ENCODE data around the gene ZNF407.

DNA sequence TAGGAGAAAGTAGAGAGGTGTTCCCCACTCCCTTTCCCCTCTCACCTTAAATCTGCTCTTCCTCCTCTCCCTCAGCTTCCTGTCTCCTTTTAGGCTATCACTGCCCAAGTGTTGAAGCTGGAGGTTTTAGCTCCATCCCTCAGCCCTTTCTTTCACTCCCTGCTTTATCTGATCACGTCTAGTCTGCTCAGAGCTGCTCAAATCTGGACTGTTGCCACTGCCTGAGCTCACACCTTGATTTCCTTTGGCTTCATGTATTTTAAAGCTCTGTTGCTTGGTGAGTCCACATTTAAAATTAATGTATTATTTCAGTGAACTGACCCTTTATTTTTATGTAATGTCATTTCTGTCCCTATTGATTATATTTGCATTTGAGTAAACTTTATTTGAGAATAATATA lies 374.7 kb downstream of the ZNF407 start:
- TF ChIP-seq POLR2A (IDR thresholded peaks at IDR 0.05) = no peak
- TF ChIP-seq, protein P1, sequence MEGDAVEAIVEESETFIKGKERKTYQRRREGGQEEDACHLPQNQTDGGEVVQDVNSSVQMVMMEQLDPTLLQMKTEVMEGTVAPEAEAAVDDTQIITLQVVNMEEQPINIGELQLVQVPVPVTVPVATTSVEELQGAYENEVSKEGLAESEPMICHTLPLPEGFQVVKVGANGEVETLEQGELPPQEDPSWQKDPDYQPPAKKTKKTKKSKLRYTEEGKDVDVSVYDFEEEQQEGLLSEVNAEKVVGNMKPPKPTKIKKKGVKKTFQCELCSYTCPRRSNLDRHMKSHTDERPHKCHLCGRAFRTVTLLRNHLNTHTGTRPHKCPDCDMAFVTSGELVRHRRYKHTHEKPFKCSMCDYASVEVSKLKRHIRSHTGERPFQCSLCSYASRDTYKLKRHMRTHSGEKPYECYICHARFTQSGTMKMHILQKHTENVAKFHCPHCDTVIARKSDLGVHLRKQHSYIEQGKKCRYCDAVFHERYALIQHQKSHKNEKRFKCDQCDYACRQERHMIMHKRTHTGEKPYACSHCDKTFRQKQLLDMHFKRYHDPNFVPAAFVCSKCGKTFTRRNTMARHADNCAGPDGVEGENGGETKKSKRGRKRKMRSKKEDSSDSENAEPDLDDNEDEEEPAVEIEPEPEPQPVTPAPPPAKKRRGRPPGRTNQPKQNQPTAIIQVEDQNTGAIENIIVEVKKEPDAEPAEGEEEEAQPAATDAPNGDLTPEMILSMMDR (IDR thresholded peaks at IDR 0.05) = no peak
